ENCODE data around the gene KDM5C. TPM values are rescaled to one million over a fixed set of nuclear protein-coding genes. Genes with fewer than 3 reads are reported as not detected.

The KDM5C gene
- total and polyA plus RNA-seq, 5 donors from 2014 or later: 22.0 to 358 (median 33.2) TPM

DNA sequence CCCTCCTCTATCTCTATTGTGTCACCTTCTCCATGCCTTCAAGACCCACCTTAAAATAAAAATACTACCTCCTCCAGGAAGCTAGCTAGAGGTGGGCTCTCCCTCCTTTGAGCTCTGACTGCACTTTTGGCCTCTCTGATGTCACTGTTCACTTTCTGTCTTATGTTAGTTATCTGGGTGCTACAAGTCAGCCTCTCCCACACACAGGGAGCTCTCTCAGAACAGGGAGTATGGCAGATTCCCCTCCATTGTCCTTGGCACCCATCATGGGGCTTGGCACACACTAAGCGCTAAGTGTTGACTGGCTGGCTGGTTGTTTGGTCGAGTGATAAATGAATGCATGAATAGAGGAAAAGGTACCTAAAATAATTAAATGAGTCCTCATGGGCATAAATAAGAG is 21.2 kb upstream of the KDM5C start:
- H3K27me3 Mint-ChIP-seq: no peaks in the 10 kb centered on the region
- H3K36me3 Mint-ChIP-seq: no peaks in the 10 kb centered on the region
- no peaks in the 10 kb centered on the region for H3K4me1 ChIP-seq (ENCODE audit: control insufficient read depth, insufficient read depth, low read length, poor library complexity, severe bottlenecking)
- H3K9me3 ChIP-seq (ENCODE audit: control insufficient read depth in 2 of 2, low read length in 2 of 2): no peaks in the 10 kb centered on the region
- H3K4me3 ChIP-seq (ENCODE audit: low read depth, low read length): no peak overlapping the region
- H3K36me3 ChIP-seq (ENCODE audit: control insufficient read depth, insufficient read depth, low read length): no peaks in the 10 kb centered on the region
- H3K27ac Mint-ChIP-seq: no peak overlapping the region
- no peak overlapping the region for H3K4me3 Mint-ChIP-seq
- no peak overlapping the region for H3K27ac ChIP-seq (ENCODE audit: insufficient read depth, low read length, poor library complexity, severe bottlenecking)
- DNase-seq: no peak
- no peaks in the 10 kb centered on the region for H3K27me3 ChIP-seq (ENCODE audit: control insufficient read depth, insufficient read depth, low read length)
- H3K4me1 Mint-ChIP-seq: no peaks in the 10 kb centered on the region
- no peaks in the 10 kb centered on the region for H3K9me3 Mint-ChIP-seq
- no peak for ATAC-seq (ENCODE audit: low read depth in 2 of 2)

- Mint-ChIP-seq H3K4me1 (no peaks in the 10 kb centered on the region), H3K4me3 (no peak overlapping the region), H3K27me3 (no peaks in the 10 kb centered on the region), H3K27ac (no peak overlapping the region), H3K9me3 (no peaks in the 10 kb centered on the region), H3K36me3 (no peaks in the 10 kb centered on the region)
- no peak overlapping the region for H3K4me3 ChIP-seq (ENCODE audit: low read depth, low read length)
- no peaks in the 10 kb centered on the region for H3K9me3 ChIP-seq (ENCODE audit: control insufficient read depth in 2 of 2, low read length in 2 of 2)
- H3K4me1 ChIP-seq (ENCODE audit: control insufficient read depth, insufficient read depth, low read length, poor library complexity, severe bottlenecking): no peaks in the 10 kb centered on the region
- DNase-seq (no peak), ATAC-seq (ENCODE audit: low read depth in 2 of 2) (no peak)
- no peaks in the 10 kb centered on the region for H3K36me3 ChIP-seq (ENCODE audit: control insufficient read depth, insufficient read depth, low read length)
- no peak overlapping the region for H3K27ac ChIP-seq (ENCODE audit: insufficient read depth, low read length, poor library complexity, severe bottlenecking)
- H3K27me3 ChIP-seq (ENCODE audit: control insufficient read depth, insufficient read depth, low read length): no peaks in the 10 kb centered on the region
These were observed 19.6 kb upstream of the KDM5C start for GRCh38 chrX:53244610-53245009.

- Mint-ChIP-seq H3K9me3 (no peaks in the 10 kb centered on the region), H3K27me3 (no peaks in the 10 kb centered on the region), H3K36me3 (no peaks in the 10 kb centered on the region), H3K27ac (no peak overlapping the region), H3K4me3 (no peak overlapping the region), H3K4me1 (no peaks in the 10 kb centered on the region)
- H3K36me3 ChIP-seq (ENCODE audit: control insufficient read depth, insufficient read depth, low read length): no peaks in the 10 kb centered on the region
- no peak for ATAC-seq (ENCODE audit: low read depth in 2 of 2)
- H3K27ac ChIP-seq (ENCODE audit: insufficient read depth, low read length, poor library complexity, severe bottlenecking): no peak overlapping the region
- no peaks in the 10 kb centered on the region for H3K27me3 ChIP-seq (ENCODE audit: control insufficient read depth, insufficient read depth, low read length)
- H3K4me3 ChIP-seq (ENCODE audit: low read depth, low read length): no peak overlapping the region
- H3K9me3 ChIP-seq (ENCODE audit: control insufficient read depth in 2 of 2, low read length in 2 of 2): no peaks in the 10 kb centered on the region
- no peaks in the 10 kb centered on the region for H3K4me1 ChIP-seq (ENCODE audit: control insufficient read depth, insufficient read depth, low read length, poor library complexity, severe bottlenecking)
- DNase-seq: no peak
These were observed 17.3 kb upstream of the KDM5C start for GRCh38 chrX:53242310-53242709.

- Histone ChIP-seq H3K4me1 (ENCODE audit: control insufficient read depth, insufficient read depth, low read length, poor library complexity, severe bottlenecking) (no peaks in the 10 kb centered on the region), H3K36me3 (ENCODE audit: control insufficient read depth, insufficient read depth, low read length) (no peaks in the 10 kb centered on the region)
- H3K27me3 Mint-ChIP-seq: no peaks in the 10 kb centered on the region
These were observed 16.6 kb upstream of the KDM5C start for GRCh38 chrX:53241558-53241957.

DNA sequence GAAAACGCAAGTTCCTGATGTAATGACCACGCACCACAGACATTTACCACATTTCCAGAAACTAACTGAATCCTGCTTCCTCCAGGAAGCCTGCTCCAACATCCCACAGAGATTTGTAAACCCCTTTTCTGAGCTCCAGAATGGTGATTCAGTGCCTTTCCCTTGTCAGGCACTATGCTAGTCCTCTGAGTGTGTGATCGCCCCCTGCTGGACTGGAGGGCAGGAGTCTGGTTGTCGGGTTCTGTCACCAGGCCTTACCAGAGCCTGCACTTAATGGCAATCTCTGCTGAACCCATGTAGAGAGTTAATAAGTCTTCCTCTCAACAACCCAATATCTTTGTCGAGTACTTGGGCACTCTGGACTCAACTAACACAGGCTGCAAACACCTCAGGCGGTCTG is 14.5 kb upstream of the KDM5C start:
- H3K9me3 Mint-ChIP-seq: no peaks in the 10 kb centered on the region
- ATAC-seq (ENCODE audit: low read depth in 2 of 2) (no peak), DNase-seq (peak in 1 of 3 donors; percentile 65)
- H3K4me3 Mint-ChIP-seq: no peak overlapping the region
- no peaks in the 10 kb centered on the region for H3K4me1 ChIP-seq (ENCODE audit: control insufficient read depth, insufficient read depth, low read length, poor library complexity, severe bottlenecking)
- H3K27me3 ChIP-seq (ENCODE audit: control insufficient read depth, insufficient read depth, low read length): no peaks in the 10 kb centered on the region
- no peaks in the 10 kb centered on the region for H3K4me1 Mint-ChIP-seq
- H3K4me3 ChIP-seq (ENCODE audit: low read depth, low read length): no peak overlapping the region
- no peak overlapping the region for H3K27ac Mint-ChIP-seq
- no peaks in the 10 kb centered on the region for H3K9me3 ChIP-seq (ENCODE audit: control insufficient read depth in 2 of 2, low read length in 2 of 2)
- no peaks in the 10 kb centered on the region for H3K36me3 ChIP-seq (ENCODE audit: control insufficient read depth, insufficient read depth, low read length)
- no peak overlapping the region for H3K27ac ChIP-seq (ENCODE audit: insufficient read depth, low read length, poor library complexity, severe bottlenecking)
- H3K27me3 Mint-ChIP-seq: no peaks in the 10 kb centered on the region
- H3K36me3 Mint-ChIP-seq: no peaks in the 10 kb centered on the region

More at GRCh38 chrX:53241558-53241957, 16.6 kb upstream of the KDM5C start:
- ATAC-seq (ENCODE audit: low read depth in 2 of 2) (no peak), DNase-seq (no peak)
- Mint-ChIP-seq H3K36me3 (no peaks in the 10 kb centered on the region), H3K27ac (no peak overlapping the region), H3K9me3 (no peaks in the 10 kb centered on the region), H3K4me1 (no peaks in the 10 kb centered on the region), H3K4me3 (no peak overlapping the region)
- no peak overlapping the region for H3K27ac ChIP-seq (ENCODE audit: insufficient read depth, low read length, poor library complexity, severe bottlenecking)
- H3K27me3 ChIP-seq (ENCODE audit: control insufficient read depth, insufficient read depth, low read length): no peaks in the 10 kb centered on the region
- H3K4me3 ChIP-seq (ENCODE audit: low read depth, low read length): no peak overlapping the region
- no peaks in the 10 kb centered on the region for H3K9me3 ChIP-seq (ENCODE audit: control insufficient read depth in 2 of 2, low read length in 2 of 2)

DNA sequence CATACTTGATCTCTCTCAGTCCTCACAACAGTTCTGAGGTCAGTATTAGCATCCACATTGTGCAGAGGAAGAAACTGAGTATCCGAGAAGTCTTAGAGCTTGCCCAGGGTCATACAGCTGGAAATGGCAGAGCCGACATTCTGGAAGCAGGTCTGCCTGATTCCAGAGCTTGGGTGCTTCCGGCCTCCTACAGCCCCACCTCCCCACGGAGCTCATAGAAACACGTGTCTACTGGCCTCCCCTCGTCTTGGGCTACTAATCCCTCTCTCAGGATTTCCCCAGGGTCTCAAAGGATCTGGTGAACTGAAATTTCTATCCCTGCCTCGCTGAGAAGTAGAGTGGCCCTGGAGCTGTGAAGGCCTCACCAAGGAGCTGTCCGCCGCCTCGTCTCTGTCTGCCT is 12.0 kb upstream of the KDM5C start:
- no peaks in the 10 kb centered on the region for H3K36me3 ChIP-seq (ENCODE audit: control insufficient read depth, insufficient read depth, low read length)
- Mint-ChIP-seq H3K4me3 (no peak overlapping the region), H3K36me3 (no peaks in the 10 kb centered on the region), H3K27me3 (no peaks in the 10 kb centered on the region), H3K4me1 (no peaks in the 10 kb centered on the region), H3K27ac (no peak overlapping the region), H3K9me3 (peaks cover 0 to 2% (median 0%) of the 10 kb centered on the region in 7 donors)
- no peak overlapping the region for H3K4me3 ChIP-seq (ENCODE audit: low read depth, low read length)
- DNase-seq: no peak
- H3K27me3 ChIP-seq (ENCODE audit: control insufficient read depth, insufficient read depth, low read length): no peaks in the 10 kb centered on the region
- H3K4me1 ChIP-seq (ENCODE audit: control insufficient read depth, insufficient read depth, low read length, poor library complexity, severe bottlenecking): no peaks in the 10 kb centered on the region
- no peak for ATAC-seq (ENCODE audit: low read depth in 2 of 2)
- H3K9me3 ChIP-seq (ENCODE audit: control insufficient read depth in 2 of 2, low read length in 2 of 2): no peaks in the 10 kb centered on the region
- no peak overlapping the region for H3K27ac ChIP-seq (ENCODE audit: insufficient read depth, low read length, poor library complexity, severe bottlenecking)

GRCh38 chrX:53236025-53236679 is 11.1 kb upstream of the KDM5C start:
- Histone ChIP-seq H3K9me3 (ENCODE audit: control insufficient read depth in 2 of 2, low read length in 2 of 2) (no peaks in the 10 kb centered on the region), H3K4me3 (ENCODE audit: low read depth, low read length) (no peak overlapping the region), H3K4me1 (ENCODE audit: control insufficient read depth, insufficient read depth, low read length, poor library complexity, severe bottlenecking) (no peaks in the 10 kb centered on the region), H3K27ac (ENCODE audit: insufficient read depth, low read length, poor library complexity, severe bottlenecking) (no peak overlapping the region), H3K36me3 (ENCODE audit: control insufficient read depth, insufficient read depth, low read length) (no peaks in the 10 kb centered on the region), H3K27me3 (ENCODE audit: control insufficient read depth, insufficient read depth, low read length) (no peaks in the 10 kb centered on the region)
- H3K9me3 Mint-ChIP-seq: peaks cover 0 to 2% (median 0%) of the 10 kb centered on the region in 7 donors
- H3K27ac Mint-ChIP-seq: no peak overlapping the region
- peaks cover 2% of the 10 kb centered on the region for H3K27me3 Mint-ChIP-seq
- no peaks in the 10 kb centered on the region for H3K4me1 Mint-ChIP-seq
- H3K4me3 Mint-ChIP-seq: no peak overlapping the region
- no peak for DNase-seq
- no peaks in the 10 kb centered on the region for H3K36me3 Mint-ChIP-seq
- no peak for ATAC-seq (ENCODE audit: low read depth in 2 of 2)

DNA sequence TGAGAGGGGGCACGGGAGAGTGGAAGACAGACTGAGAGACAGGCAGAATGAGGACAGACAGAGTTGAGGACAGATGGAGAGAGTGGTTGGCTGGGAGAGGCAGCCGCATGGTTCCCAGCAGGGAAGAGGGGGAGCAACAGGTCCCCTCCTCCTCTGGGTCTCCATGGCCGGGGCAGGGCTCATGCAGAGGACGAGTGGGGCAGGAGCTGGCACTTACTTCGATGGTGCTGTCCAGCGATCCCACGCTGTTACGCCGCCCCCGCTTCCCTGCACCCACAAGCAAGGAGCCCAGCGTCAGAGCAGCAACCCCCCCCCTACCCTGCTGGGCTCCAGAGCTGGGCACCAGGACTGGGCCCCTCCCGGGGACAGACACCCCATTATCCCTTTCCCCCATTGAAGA is 10.6 kb upstream of the KDM5C start:
- H3K36me3 Mint-ChIP-seq: no peaks in the 10 kb centered on the region
- H3K27me3 Mint-ChIP-seq: peaks cover 4% of the 10 kb centered on the region
- Histone ChIP-seq H3K9me3 (ENCODE audit: control insufficient read depth in 2 of 2, low read length in 2 of 2) (no peaks in the 10 kb centered on the region), H3K27ac (ENCODE audit: insufficient read depth, low read length, poor library complexity, severe bottlenecking) (no peak overlapping the region), H3K4me1 (ENCODE audit: control insufficient read depth, insufficient read depth, low read length, poor library complexity, severe bottlenecking) (no peaks in the 10 kb centered on the region), H3K4me3 (ENCODE audit: low read depth, low read length) (no peak overlapping the region), H3K36me3 (ENCODE audit: control insufficient read depth, insufficient read depth, low read length) (no peaks in the 10 kb centered on the region), H3K27me3 (ENCODE audit: control insufficient read depth, insufficient read depth, low read length) (no peaks in the 10 kb centered on the region)
- H3K27ac Mint-ChIP-seq: no peak overlapping the region
- ATAC-seq (ENCODE audit: low read depth in 2 of 2) (no peak), DNase-seq (no peak)
- peaks cover 0 to 2% (median 0%) of the 10 kb centered on the region in 7 donors for H3K9me3 Mint-ChIP-seq
- no peaks in the 10 kb centered on the region for H3K4me1 Mint-ChIP-seq
- H3K4me3 Mint-ChIP-seq: no peak overlapping the region
